K562 (cell line): Measurements from ENCODE around the gene ABHD13. TPM values are rescaled to one million over a fixed set of nuclear protein-coding genes. Genes with fewer than 3 reads are reported as not detected.

Experiments
- EGR1 ChIP-seq: fragments of 450-650 bp; conservative IDR thresholded peaks from 2 replicates; pipeline ENCODE4 v1.6.1; 2017; ENCODE audit warnings: mild to moderate bottlenecking
- HDAC1 ChIP-seq, 2 experiments: fragments of 450-650 bp; IDR thresholded peaks; 2 replicates each; pipeline ENCODE4 v1.6.1; 2016 to 2017; ENCODE audit warnings: inconsistent platforms in 1 of 2, mild to moderate bottlenecking in 1 of 2, moderate library complexity in 1 of 2
- POLR2A ChIP-seq: fragments of 450-650 bp; conservative IDR thresholded peaks from 2 replicates; pipeline ENCODE4 v1.6.1; 2016
- RBM14 ChIP-seq: fragments of 200-400 bp; formaldehyde crosslinking; IDR thresholded peaks from 2 replicates; pipeline ENCODE4 v1.6.1; 2018; ENCODE audit warnings: low read depth, mild to moderate bottlenecking, low read length, moderate library complexity, borderline replicate concordance; ENCODE audit not compliant: insufficient read depth
- ZBTB7A ChIP-seq: IDR thresholded peaks from 2 replicates; pipeline ENCODE4 v1.6.1; 2011; ENCODE audit warnings: low read depth, mild to moderate bottlenecking, low read length, moderate library complexity, borderline replicate concordance; ENCODE audit not compliant: control insufficient read depth
- polyA plus RNA-seq, 8 experiments: library from polyadenylated mRNA; depleted of rRNA in 4 of 8; stranded (reverse) in 5 of 8; unstranded in 3 of 8; fragments of >200 nt; fragmentation: Nextera tagmentation in 2 of 8; fragmentation: Illumina TruSeq in 1 of 8; extraction: Ambion mirVana in 2 of 8; extraction: Trizol in 1 of 8; gene quantifications; 2 replicates each; pipeline versions ENCODE4 v1.2.1 to v1.2.3, GENCODE V29; 2011 to 2014; ENCODE audit warnings: inconsistent platforms in 1 of 8, missing spikeins in 1 of 8
- total RNA-seq, 7 experiments: library from RNA; depleted of rRNA in 6 of 7; stranded (reverse); fragments of >200 nt in 6 of 7; fragmentation: Illumina TruSeq in 2 of 7; extraction: Trizol in 2 of 7; gene quantifications; 2 replicates each; pipeline versions ENCODE4 v1.2.1 to v1.2.3, GENCODE V29; 2011 to 2021; ENCODE audit warnings: low replicate concordance in 1 of 7
- TF ChIP-seq, protein P1 (sequence below), 2 experiments: fragments of 150-350 bp in 1 of 2; IDR thresholded peaks; 2 replicates each; pipeline ENCODE4 v1.6.1; 2012 to 2016; ENCODE audit warnings: low read depth in 2 of 2, low read length in 2 of 2, mild to moderate bottlenecking in 1 of 2, moderate library complexity in 1 of 2
- TF ChIP-seq, protein P2 (sequence below), 2 experiments: fragments of 450-650 bp; conservative IDR thresholded peaks; 2 replicates each; pipeline ENCODE4 v1.6.1; 2017; ENCODE audit warnings: mild to moderate bottlenecking in 2 of 2, moderate library complexity in 2 of 2
- TF ChIP-seq, protein P3 (sequence below): fragments of 450-650 bp; IDR thresholded peaks from 2 replicates; pipeline ENCODE4 v1.6.1; 2016; ENCODE audit warnings: mild to moderate bottlenecking, moderate library complexity
- TF ChIP-seq, protein P4 (sequence below): fragments of 200-800 bp; sonication (Bioruptor generic); IDR thresholded peaks from 2 replicates; pipeline ENCODE4 v1.6.1; 2017; ENCODE audit warnings: missing genetic modification characterization, missing compliant biosample characterization

The ABHD13 gene
- total and polyA plus RNA-seq, 9 of the 15 experiments (the other 6 are each of a cell fraction or from before 2014, with no cell fraction given) = 1.7 to 7.0 (median 4.1) TPM

DNA sequence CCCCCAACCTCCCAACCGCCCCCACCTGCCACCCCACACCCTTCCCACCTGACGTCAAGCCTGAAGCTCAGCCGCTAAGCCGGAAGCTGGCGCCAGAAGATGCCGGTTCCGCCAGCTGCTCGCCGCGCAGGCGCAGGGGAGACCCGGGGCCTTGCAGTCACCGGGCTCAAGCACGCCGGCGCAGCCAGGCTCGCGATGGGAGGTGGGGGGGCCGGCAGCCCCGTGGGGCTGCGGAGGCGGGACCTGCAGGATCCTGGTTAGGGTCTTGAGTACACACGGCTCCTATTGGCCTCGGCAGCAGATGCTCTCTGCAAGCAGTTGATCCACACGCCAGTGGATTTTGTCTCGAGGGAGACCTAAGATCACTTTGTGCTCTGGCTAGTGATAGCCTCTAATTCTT, 2.8 kb upstream of the ABHD13 start, which contains the start of gene LIG4 (continued):
- TF ChIP-seq, protein P1, sequence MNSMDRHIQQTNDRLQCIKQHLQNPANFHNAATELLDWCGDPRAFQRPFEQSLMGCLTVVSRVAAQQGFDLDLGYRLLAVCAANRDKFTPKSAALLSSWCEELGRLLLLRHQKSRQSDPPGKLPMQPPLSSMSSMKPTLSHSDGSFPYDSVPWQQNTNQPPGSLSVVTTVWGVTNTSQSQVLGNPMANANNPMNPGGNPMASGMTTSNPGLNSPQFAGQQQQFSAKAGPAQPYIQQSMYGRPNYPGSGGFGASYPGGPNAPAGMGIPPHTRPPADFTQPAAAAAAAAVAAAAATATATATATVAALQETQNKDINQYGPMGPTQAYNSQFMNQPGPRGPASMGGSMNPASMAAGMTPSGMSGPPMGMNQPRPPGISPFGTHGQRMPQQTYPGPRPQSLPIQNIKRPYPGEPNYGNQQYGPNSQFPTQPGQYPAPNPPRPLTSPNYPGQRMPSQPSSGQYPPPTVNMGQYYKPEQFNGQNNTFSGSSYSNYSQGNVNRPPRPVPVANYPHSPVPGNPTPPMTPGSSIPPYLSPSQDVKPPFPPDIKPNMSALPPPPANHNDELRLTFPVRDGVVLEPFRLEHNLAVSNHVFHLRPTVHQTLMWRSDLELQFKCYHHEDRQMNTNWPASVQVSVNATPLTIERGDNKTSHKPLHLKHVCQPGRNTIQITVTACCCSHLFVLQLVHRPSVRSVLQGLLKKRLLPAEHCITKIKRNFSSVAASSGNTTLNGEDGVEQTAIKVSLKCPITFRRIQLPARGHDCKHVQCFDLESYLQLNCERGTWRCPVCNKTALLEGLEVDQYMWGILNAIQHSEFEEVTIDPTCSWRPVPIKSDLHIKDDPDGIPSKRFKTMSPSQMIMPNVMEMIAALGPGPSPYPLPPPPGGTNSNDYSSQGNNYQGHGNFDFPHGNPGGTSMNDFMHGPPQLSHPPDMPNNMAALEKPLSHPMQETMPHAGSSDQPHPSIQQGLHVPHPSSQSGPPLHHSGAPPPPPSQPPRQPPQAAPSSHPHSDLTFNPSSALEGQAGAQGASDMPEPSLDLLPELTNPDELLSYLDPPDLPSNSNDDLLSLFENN (IDR thresholded peaks at IDR 0.05; ENCODE audit: low read depth in 2 of 2, low read length in 2 of 2) = no peak
- TF ChIP-seq POLR2A (peak; percentile 43; the same call in 1 of the 2 replicates), RBM14 (no peak), ZBTB7A (peak; percentile 79; the same call in 1 of the 2 replicates), EGR1 (peak; percentile 77), HDAC1 (IDR thresholded peaks at IDR 0.05) (peak in 1 of 2 experiments; percentile 25; a peak in 1 of 4 replicates)
- TF ChIP-seq, protein P2, sequence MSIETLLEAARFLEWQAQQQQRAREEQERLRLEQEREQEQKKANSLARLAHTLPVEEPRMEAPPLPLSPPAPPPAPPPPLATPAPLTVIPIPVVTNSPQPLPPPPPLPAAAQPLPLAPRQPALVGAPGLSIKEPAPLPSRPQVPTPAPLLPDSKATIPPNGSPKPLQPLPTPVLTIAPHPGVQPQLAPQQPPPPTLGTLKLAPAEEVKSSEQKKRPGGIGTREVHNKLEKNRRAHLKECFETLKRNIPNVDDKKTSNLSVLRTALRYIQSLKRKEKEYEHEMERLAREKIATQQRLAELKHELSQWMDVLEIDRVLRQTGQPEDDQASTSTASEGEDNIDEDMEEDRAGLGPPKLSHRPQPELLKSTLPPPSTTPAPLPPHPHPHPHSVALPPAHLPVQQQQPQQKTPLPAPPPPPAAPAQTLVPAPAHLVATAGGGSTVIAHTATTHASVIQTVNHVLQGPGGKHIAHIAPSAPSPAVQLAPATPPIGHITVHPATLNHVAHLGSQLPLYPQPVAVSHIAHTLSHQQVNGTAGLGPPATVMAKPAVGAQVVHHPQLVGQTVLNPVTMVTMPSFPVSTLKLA (conservative IDR thresholded peaks at IDR 0.05) = 0 out of 4 replicates have a peak, but pooled peaks of 1 of the 2 experiments have one; percentile 18
- TF ChIP-seq, protein P3, sequence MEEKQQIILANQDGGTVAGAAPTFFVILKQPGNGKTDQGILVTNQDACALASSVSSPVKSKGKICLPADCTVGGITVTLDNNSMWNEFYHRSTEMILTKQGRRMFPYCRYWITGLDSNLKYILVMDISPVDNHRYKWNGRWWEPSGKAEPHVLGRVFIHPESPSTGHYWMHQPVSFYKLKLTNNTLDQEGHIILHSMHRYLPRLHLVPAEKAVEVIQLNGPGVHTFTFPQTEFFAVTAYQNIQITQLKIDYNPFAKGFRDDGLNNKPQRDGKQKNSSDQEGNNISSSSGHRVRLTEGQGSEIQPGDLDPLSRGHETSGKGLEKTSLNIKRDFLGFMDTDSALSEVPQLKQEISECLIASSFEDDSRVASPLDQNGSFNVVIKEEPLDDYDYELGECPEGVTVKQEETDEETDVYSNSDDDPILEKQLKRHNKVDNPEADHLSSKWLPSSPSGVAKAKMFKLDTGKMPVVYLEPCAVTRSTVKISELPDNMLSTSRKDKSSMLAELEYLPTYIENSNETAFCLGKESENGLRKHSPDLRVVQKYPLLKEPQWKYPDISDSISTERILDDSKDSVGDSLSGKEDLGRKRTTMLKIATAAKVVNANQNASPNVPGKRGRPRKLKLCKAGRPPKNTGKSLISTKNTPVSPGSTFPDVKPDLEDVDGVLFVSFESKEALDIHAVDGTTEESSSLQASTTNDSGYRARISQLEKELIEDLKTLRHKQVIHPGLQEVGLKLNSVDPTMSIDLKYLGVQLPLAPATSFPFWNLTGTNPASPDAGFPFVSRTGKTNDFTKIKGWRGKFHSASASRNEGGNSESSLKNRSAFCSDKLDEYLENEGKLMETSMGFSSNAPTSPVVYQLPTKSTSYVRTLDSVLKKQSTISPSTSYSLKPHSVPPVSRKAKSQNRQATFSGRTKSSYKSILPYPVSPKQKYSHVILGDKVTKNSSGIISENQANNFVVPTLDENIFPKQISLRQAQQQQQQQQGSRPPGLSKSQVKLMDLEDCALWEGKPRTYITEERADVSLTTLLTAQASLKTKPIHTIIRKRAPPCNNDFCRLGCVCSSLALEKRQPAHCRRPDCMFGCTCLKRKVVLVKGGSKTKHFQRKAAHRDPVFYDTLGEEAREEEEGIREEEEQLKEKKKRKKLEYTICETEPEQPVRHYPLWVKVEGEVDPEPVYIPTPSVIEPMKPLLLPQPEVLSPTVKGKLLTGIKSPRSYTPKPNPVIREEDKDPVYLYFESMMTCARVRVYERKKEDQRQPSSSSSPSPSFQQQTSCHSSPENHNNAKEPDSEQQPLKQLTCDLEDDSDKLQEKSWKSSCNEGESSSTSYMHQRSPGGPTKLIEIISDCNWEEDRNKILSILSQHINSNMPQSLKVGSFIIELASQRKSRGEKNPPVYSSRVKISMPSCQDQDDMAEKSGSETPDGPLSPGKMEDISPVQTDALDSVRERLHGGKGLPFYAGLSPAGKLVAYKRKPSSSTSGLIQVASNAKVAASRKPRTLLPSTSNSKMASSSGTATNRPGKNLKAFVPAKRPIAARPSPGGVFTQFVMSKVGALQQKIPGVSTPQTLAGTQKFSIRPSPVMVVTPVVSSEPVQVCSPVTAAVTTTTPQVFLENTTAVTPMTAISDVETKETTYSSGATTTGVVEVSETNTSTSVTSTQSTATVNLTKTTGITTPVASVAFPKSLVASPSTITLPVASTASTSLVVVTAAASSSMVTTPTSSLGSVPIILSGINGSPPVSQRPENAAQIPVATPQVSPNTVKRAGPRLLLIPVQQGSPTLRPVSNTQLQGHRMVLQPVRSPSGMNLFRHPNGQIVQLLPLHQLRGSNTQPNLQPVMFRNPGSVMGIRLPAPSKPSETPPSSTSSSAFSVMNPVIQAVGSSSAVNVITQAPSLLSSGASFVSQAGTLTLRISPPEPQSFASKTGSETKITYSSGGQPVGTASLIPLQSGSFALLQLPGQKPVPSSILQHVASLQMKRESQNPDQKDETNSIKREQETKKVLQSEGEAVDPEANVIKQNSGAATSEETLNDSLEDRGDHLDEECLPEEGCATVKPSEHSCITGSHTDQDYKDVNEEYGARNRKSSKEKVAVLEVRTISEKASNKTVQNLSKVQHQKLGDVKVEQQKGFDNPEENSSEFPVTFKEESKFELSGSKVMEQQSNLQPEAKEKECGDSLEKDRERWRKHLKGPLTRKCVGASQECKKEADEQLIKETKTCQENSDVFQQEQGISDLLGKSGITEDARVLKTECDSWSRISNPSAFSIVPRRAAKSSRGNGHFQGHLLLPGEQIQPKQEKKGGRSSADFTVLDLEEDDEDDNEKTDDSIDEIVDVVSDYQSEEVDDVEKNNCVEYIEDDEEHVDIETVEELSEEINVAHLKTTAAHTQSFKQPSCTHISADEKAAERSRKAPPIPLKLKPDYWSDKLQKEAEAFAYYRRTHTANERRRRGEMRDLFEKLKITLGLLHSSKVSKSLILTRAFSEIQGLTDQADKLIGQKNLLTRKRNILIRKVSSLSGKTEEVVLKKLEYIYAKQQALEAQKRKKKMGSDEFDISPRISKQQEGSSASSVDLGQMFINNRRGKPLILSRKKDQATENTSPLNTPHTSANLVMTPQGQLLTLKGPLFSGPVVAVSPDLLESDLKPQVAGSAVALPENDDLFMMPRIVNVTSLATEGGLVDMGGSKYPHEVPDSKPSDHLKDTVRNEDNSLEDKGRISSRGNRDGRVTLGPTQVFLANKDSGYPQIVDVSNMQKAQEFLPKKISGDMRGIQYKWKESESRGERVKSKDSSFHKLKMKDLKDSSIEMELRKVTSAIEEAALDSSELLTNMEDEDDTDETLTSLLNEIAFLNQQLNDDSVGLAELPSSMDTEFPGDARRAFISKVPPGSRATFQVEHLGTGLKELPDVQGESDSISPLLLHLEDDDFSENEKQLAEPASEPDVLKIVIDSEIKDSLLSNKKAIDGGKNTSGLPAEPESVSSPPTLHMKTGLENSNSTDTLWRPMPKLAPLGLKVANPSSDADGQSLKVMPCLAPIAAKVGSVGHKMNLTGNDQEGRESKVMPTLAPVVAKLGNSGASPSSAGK = peak; percentile 64
- TF ChIP-seq, protein P4, sequence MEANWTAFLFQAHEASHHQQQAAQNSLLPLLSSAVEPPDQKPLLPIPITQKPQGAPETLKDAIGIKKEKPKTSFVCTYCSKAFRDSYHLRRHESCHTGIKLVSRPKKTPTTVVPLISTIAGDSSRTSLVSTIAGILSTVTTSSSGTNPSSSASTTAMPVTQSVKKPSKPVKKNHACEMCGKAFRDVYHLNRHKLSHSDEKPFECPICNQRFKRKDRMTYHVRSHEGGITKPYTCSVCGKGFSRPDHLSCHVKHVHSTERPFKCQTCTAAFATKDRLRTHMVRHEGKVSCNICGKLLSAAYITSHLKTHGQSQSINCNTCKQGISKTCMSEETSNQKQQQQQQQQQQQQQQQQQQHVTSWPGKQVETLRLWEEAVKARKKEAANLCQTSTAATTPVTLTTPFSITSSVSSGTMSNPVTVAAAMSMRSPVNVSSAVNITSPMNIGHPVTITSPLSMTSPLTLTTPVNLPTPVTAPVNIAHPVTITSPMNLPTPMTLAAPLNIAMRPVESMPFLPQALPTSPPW (CRISPR knock-in tag) = peak; percentile 88
